Epithelial cell of proximal tubule (primary cell): ENCODE data around the gene FGF13. TPM values are rescaled to one million over a fixed set of nuclear protein-coding genes. Genes with fewer than 3 reads are reported as not detected.

Experiments used
- DNase-seq: peaks from one replicate; pipeline ENCODE4 v3.0.0-alpha.2; 2011; ENCODE audit warnings: low read depth
- H3K4me3 ChIP-seq: 2 replicates; pipeline ENCODE4 v1.5.1; 2011; ENCODE audit warnings: low read depth, mild to moderate bottlenecking, low read length
- total RNA-seq: library from RNA; depleted of rRNA; stranded (reverse); fragments of >200 nt; gene quantifications from 2 replicates; pipeline ENCODE4 v1.2.3, GENCODE V29; 2015
- TF ChIP-seq, protein P1 (sequence below): conservative IDR thresholded peaks from 2 replicates; pipeline ENCODE4 v1.5.1; 2012; ENCODE audit warnings: low read depth, mild to moderate bottlenecking, low read length

FGF13 gene
- total RNA-seq, result 2.5 and 4.2 TPM in 2 replicates

DNA sequence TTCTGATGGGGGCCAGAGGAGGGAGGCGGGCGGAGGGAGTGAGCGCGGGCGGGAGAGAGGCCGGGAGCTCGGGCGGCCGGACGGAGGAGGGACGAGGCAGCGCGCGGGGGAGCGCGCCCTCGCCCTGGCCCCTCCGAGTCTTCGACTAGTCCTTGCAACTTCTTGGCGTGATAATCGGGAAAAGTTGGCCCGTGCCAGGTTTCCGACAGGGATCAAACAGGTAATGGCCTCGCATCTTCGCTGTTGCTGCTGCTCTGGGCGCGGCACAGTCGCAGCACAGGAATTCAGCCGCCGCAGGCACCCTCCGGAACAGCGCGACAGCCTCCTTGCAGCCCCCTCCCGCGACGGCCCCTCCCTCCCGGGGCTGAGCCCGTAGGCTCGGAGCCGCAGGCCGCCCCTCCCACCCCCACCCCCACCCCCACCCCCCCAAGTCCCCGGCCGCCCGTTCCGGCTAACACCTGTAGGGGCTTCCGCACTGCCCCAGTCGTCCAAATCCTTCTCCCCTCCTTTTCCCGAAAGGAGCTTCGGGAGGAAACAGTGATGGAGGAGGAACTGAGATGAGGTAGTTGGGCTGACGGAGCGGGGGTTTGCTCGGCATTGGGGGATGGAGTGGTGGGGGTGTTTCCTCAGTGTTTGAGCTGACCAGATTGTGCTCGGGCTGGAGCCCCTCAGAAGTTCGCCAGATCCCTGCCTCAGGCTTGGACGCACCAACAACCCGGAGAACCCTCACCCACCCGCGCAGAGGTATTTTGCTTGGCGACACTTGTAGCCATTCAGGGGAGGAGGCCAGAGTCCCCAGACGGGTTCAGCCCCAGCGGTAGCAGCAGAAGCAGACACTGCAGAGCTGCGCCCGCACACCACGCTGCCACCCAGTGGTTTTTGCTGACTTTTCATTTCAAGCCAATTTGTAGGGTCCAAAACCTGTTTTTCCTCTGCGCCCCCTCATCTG, at the start of gene FGF13:
Gene FGF13, minus strand, starts transcription at position 319 of the 949 bp plus-strand sequence. CDS start 714 bp downstream, outside the sequence.
- H3K4me3 ChIP-seq, result peak within 1 kb of the TSS; percentile 41
- no peak for DNase-seq
- TF ChIP-seq, protein P1, sequence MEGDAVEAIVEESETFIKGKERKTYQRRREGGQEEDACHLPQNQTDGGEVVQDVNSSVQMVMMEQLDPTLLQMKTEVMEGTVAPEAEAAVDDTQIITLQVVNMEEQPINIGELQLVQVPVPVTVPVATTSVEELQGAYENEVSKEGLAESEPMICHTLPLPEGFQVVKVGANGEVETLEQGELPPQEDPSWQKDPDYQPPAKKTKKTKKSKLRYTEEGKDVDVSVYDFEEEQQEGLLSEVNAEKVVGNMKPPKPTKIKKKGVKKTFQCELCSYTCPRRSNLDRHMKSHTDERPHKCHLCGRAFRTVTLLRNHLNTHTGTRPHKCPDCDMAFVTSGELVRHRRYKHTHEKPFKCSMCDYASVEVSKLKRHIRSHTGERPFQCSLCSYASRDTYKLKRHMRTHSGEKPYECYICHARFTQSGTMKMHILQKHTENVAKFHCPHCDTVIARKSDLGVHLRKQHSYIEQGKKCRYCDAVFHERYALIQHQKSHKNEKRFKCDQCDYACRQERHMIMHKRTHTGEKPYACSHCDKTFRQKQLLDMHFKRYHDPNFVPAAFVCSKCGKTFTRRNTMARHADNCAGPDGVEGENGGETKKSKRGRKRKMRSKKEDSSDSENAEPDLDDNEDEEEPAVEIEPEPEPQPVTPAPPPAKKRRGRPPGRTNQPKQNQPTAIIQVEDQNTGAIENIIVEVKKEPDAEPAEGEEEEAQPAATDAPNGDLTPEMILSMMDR, result peak; percentile 41

DNA sequence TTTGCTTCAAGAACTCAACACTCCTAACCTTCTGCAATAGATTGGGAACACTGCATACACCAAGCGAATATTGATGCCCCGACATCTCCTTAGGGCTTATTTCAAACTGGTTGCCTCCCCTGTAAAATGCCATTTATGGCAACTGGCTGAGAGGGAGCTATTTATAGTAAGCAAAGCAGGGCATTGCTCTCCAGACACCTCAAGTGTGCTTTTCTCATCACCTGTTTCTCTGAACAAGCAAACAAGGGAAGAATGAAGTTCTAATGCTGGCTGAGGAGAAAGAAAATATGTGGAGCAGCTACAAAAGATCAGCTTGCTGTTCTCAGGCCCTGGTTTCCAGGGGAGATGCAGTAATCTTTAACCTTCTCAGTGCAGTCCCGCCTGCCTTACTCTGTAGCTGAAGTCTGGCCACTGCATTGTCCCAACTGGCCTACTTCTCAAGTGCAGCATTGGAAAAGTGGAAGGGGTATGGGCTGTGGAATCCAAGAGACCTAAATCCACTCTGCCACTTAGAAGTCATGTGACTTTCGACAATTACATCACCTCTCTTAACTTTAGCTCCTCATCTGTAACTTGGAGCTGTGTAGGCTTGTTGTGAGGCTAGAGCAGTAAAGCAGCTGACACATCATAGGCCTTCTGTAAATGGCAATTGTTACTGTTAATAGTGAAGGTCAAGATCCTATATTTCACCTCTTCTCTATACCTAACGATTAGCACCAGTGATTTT, 47.9 kb upstream of the FGF13 start:
- DNase-seq, result no peak
- TF ChIP-seq, protein P1, result no peak
- no peak overlapping the region for H3K4me3 ChIP-seq

DNA sequence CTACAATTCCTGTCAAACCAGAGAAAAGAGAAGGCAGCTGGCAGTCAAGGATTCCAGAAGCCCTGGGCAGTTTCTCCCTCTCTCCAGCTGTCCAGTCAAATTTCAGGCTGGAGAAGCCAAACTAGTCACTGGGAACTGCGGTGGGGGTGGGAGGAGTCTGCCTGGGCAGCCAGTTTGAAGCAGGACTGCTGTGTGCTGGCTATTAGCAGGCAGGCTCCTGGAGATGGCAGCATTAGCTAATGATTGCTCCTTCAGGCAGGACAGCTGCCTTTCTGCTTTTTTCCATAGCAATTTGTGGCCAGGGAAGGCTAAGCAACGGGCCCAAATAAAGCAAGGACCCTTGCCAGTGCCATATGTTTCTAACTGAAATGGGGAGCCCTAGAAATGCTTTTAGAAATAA, 44.7 kb upstream of the FGF13 start:
- no peak for DNase-seq
- H3K4me3 ChIP-seq, result no peak overlapping the region
- TF ChIP-seq, protein P1, result peak; percentile 53

DNA sequence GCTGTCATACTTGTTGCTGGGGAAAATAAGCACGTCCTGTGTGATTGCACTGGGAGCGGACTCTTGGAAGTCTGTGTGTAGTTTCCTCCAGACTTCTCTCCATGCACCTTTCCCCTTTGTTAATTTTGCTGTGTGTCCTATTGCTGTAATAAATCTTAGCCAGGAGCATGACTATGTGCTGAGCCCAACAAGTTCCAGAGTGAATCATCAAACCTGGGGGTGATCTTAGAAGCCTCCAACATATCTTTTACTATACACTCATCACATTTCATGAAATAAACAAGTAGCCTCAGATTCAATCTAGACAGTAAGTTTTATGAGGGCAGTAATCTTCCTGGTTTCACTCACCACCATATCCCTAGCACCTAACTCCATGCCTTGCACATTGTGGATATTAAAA, 43.3 kb upstream of the FGF13 start:
- TF ChIP-seq, protein P1, result no peak

DNA sequence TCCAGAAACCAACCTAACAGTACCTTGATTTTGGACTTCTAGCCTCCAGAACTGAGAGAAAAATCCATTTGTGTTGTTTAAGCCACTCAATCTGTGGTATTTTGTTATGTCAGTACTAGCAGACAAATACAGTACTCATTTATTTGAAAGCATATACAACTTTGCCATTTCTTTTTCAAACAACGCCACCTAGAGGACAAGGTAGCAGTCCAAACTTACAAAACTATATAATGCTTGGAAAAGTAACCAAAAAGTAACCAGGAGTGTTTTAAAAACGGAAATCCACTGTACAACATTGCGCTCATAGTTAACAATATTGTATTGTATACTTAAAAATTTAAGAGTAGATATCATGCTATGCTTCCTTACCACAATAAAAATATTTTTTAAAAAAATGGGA, 37.0 kb upstream of the FGF13 start:
- no peak overlapping the region for H3K4me3 ChIP-seq
- no peak for DNase-seq
- TF ChIP-seq, protein P1, result peak; percentile 52

More for the DNA sequence above, 43.3 kb upstream of the FGF13 start:
- no peak for DNase-seq
- H3K4me3 ChIP-seq, result no peak overlapping the region

DNA sequence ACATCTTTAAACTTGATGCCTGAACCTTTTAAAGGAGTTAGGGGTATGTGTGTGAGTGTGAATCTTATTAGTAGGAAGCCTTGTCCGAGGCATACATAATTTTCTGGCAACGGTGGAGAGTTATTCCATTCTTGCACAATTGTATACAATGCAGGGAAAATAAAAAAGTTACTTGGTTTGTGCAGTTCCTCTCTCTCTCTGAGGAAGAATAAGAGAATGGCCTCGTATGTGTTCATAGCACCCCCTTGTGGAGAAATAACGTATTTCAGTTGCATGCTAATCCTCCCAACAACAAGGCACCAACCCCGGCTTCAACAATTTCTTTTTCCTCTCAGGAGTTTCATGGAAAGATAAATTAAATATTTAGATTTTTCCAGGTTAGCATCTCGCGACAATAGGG, 33.7 kb upstream of the FGF13 start:
- TF ChIP-seq, protein P1, result peak; percentile 64
- H3K4me3 ChIP-seq, result no peak overlapping the region
- DNase-seq, result no peak
